T-cell (primary cell): ENCODE measurements around the gene SYCE1L. TPM values are rescaled to one million over a fixed set of nuclear protein-coding genes. Genes with fewer than 3 reads are reported as not detected.
A peak's percentile ranks its signal among the peaks of the same experiment; 100 is the strongest.

Experiments
- ATAC-seq, 4 experiments: fragments of 200-7000 bp in 3 of 4; fragments of 150-1000 bp in 1 of 4; cut with Tn5 transposase; replicated peaks in 1 of 4; 1 replicate in 3 of 4; 2 replicates in 1 of 4; pipeline ENCODE4 v1.10.0; 2021; ENCODE audit warnings: moderate library complexity in 3 of 4, mild to moderate bottlenecking in 2 of 4, moderate number of reproducible peaks in 1 of 4
- CTCF ChIA-PET, 2 donors: fragments of 300-600 bp; sonication (Branson Sonifier 250); formaldehyde crosslinking; loops; one replicate each; lab custom pipeline; 2022; ENCODE audit warnings: antibody characterized with exemption in 2 of 2; lab: Charles Lee
- POLR2A ChIA-PET, 2 donors: fragments of 300-600 bp; sonication (Branson Sonifier 250); formaldehyde crosslinking; loops; one replicate each; lab custom pipeline; 2022; ENCODE audit warnings: antibody characterized with exemption in 2 of 2; lab: Charles Lee
- DNase-seq, 35 experiments: peaks; one replicate each; pipeline versions ENCODE4 v3.0.0 to v3.0.0-alpha.2; 2013 to 2023
- H3K27ac ChIP-seq: one replicate; pipeline ENCODE4 v1.5.1; 2013; ENCODE audit warnings: low read length
- H3K27me3 ChIP-seq, 2 experiments: replicated peaks in 1 of 2; 1 replicate in 1 of 2; 2 replicates in 1 of 2; pipeline versions ENCODE4 v1.6.1 to v1.7.0; 2013; ENCODE audit warnings: low read length in 1 of 2, mixed read lengths in 1 of 2; ENCODE audit not compliant: control insufficient read depth in 2 of 2, insufficient read depth in 2 of 2; ENCODE audit errors: extremely low read depth in 1 of 2
- H3K36me3 ChIP-seq, 2 donors: 1 replicate in 1 of 2; 2 replicates in 1 of 2; pipeline versions ENCODE4 v1.6.1 to v1.7.0; 2013; ENCODE audit warnings: low read length in 1 of 2; ENCODE audit not compliant: control insufficient read depth in 2 of 2, insufficient read depth in 1 of 2; ENCODE audit errors: extremely low read depth in 1 of 2
- H3K4me1 ChIP-seq, 2 experiments: 1 replicate in 1 of 2; 2 replicates in 1 of 2; pipeline versions ENCODE4 v1.6.1 to v1.7.0; 2013; ENCODE audit warnings: low read length in 2 of 2, mixed read lengths in 1 of 2; ENCODE audit not compliant: insufficient read depth in 2 of 2, control insufficient read depth in 1 of 2; ENCODE audit errors: extremely low read depth in 1 of 2
- H3K4me3 ChIP-seq, 2 donors: 1 replicate in 1 of 2; 2 replicates in 1 of 2; pipeline versions ENCODE4 v1.5.1 to v1.7.0; 2013; ENCODE audit warnings: mild to moderate bottlenecking in 2 of 2, low read length in 1 of 2, moderate library complexity in 1 of 2; ENCODE audit not compliant: control insufficient read depth in 1 of 2; ENCODE audit errors: extremely low read depth in 1 of 2
- H3K9me3 ChIP-seq: 2 replicates; pipeline ENCODE4 v1.7.0; 2013
- H3K27ac Mint-ChIP-seq, 2 donors: one replicate each; pipeline ENCODE4 v1.8.0; 2020 to 2021; ENCODE audit warnings: mild to moderate bottlenecking in 2 of 2, mixed read lengths in 2 of 2
- H3K27me3 Mint-ChIP-seq, 2 donors: one replicate each; pipeline ENCODE4 v1.8.0; 2021 to 2022; ENCODE audit warnings: mixed read lengths in 2 of 2
- H3K36me3 Mint-ChIP-seq: one replicate; pipeline ENCODE4 v1.8.0; 2021; ENCODE audit warnings: mixed read lengths
- H3K4me1 Mint-ChIP-seq, 3 donors: one replicate each; pipeline ENCODE4 v1.8.0; 2020 to 2022; ENCODE audit warnings: mixed read lengths in 3 of 3, mild to moderate bottlenecking in 1 of 3
- H3K4me3 Mint-ChIP-seq, 3 donors: one replicate each; pipeline ENCODE4 v1.8.0; 2020 to 2022; ENCODE audit warnings: mild to moderate bottlenecking in 3 of 3, mixed read lengths in 3 of 3, moderate library complexity in 3 of 3
- H3K9me3 Mint-ChIP-seq, 3 donors: one replicate each; pipeline ENCODE4 v1.8.0; 2020 to 2022; ENCODE audit warnings: mixed read lengths in 3 of 3
- WGBS: methylation state at CpG from one replicate; pipeline ENCODE4 v1.1.5; 2013; ENCODE audit warnings: missing lambda C conversion rate; ENCODE audit not compliant: insufficient coverage; 5-methylcytosine and 5-hydroxymethylcytosine counted together
- total RNA-seq, 35 experiments: library from RNA in 6 of 35; stranded (reverse) in 6 of 35; fragments of 120-200 nt in 1 of 35; gene quantifications; one replicate each; pipeline versions ENCODE4 v1.2.1 to v1.2.4 and lab custom pipeline; 2013 to 2026

The SYCE1L gene
- total RNA-seq, 5 donors from 2014 or later (not counting 1 experiment from before 2014, with no cell fraction given), result 4.0 to 18.0 (median 16.7) TPM

- ATAC-seq (no peak), DNase-seq (no peak)
- ChIA-PET CTCF (interaction anchor here in 1 of 2 donors (0.8 kb wide), 1 partner anchor 42 kb away, joined by 3 read pairs; no protein-coding TSS in a partner anchor), POLR2A (no interaction called here)
- Mint-ChIP-seq H3K4me1 (peaks cover 42 to 45% (median 44%) of the 10 kb centered on the region in 3 donors), H3K27ac (no peak overlapping the region), H3K27me3 (no peaks in the 10 kb centered on the region), H3K4me3 (peak overlapping the region in 2 of 3 donors; percentile 41 to 95), H3K36me3 (peaks cover 58% of the 10 kb centered on the region), H3K9me3 (no peaks in the 10 kb centered on the region)
- peaks cover 8 to 40% of the 10 kb centered on the region in 2 experiments for H3K4me1 ChIP-seq
- WGBS, result 96% methylated on average over 42 of the region's 48 CpGs
- peaks cover 18 to 62% of the 10 kb centered on the region in 2 donors for H3K36me3 ChIP-seq
- no peaks in the 10 kb centered on the region for H3K9me3 ChIP-seq
- H3K27ac ChIP-seq, result no peak overlapping the region
- no peaks in the 10 kb centered on the region for H3K27me3 ChIP-seq
- H3K4me3 ChIP-seq, result no peak overlapping the region
Measured at GRCh38 chr16:77194295-77195231, 4.6 kb upstream of the SYCE1L start.

GRCh38 chr16:77195411-77195810 lies 3.8 kb upstream of the SYCE1L start:
- peaks cover 42 to 44% (median 44%) of the 10 kb centered on the region in 3 donors for H3K4me1 Mint-ChIP-seq
- ChIA-PET CTCF (no interaction called here), POLR2A (no interaction called here)
- H3K36me3 Mint-ChIP-seq, result peaks cover 58% of the 10 kb centered on the region
- WGBS, result no CpG with 5 or more reads among the region's 8 CpGs
- H3K36me3 ChIP-seq, result peaks cover 18 to 64% of the 10 kb centered on the region in 2 donors
- no peak overlapping the region for H3K27ac ChIP-seq
- no peak overlapping the region for H3K27ac Mint-ChIP-seq
- no peaks in the 10 kb centered on the region for H3K27me3 ChIP-seq
- peaks cover 8 to 34% of the 10 kb centered on the region in 2 experiments for H3K4me1 ChIP-seq
- H3K4me3 ChIP-seq, result no peak overlapping the region
- H3K27me3 Mint-ChIP-seq, result no peaks in the 10 kb centered on the region
- no peaks in the 10 kb centered on the region for H3K9me3 ChIP-seq
- ATAC-seq (no peak), DNase-seq (no peak)
- H3K9me3 Mint-ChIP-seq, result no peaks in the 10 kb centered on the region
- H3K4me3 Mint-ChIP-seq, result no peak overlapping the region

GRCh38 chr16:77197747-77198146 lies 1.5 kb upstream of the SYCE1L start:
- Histone ChIP-seq H3K9me3 (no peaks in the 10 kb centered on the region), H3K4me3 (no peak overlapping the region), H3K27me3 (no peaks in the 10 kb centered on the region), H3K36me3 (peaks cover 18 to 71% of the 10 kb centered on the region in 2 donors), H3K27ac (no peak overlapping the region), H3K4me1 (peaks cover 0 to 19% of the 10 kb centered on the region in 2 experiments)
- H3K9me3 Mint-ChIP-seq, result no peaks in the 10 kb centered on the region
- ChIA-PET CTCF (interaction anchor here in 1 of 2 donors (0.5 to 0.7 kb wide), 2 partner anchors 373 to 1680 kb away, joined by 3 read pairs; no protein-coding TSS in a partner anchor), POLR2A (no interaction called here)
- H3K36me3 Mint-ChIP-seq, result peaks cover 49% of the 10 kb centered on the region
- no CpG with 5 or more reads among the region's 2 CpGs for WGBS
- no peaks in the 10 kb centered on the region for H3K27me3 Mint-ChIP-seq
- ATAC-seq (no peak), DNase-seq (no peak)
- H3K27ac Mint-ChIP-seq, result no peak overlapping the region
- no peak overlapping the region for H3K4me3 Mint-ChIP-seq
- peaks cover 24 to 34% (median 24%) of the 10 kb centered on the region in 3 donors for H3K4me1 Mint-ChIP-seq

- no peak overlapping the region for H3K27ac Mint-ChIP-seq
- POLR2A ChIA-PET, result no interaction called here
Measured at GRCh38 chr16:77206533-77206932, 7.3 kb downstream of the SYCE1L start.

GRCh38 chr16:77207030-77207429 lies 7.8 kb downstream of the SYCE1L start:
- DNase-seq, result no peak
- ATAC-seq, result no peak
- Mint-ChIP-seq H3K4me3 (no peak overlapping the region), H3K4me1 (peaks cover 6 to 8% (median 7%) of the 10 kb centered on the region in 3 donors), H3K27me3 (no peaks in the 10 kb centered on the region), H3K36me3 (no peaks in the 10 kb centered on the region), H3K9me3 (no peaks in the 10 kb centered on the region), H3K27ac (no peak overlapping the region)
- Histone ChIP-seq H3K27me3 (no peaks in the 10 kb centered on the region), H3K27ac (no peak overlapping the region), H3K9me3 (no peaks in the 10 kb centered on the region), H3K4me1 (peaks cover 0 to 5% of the 10 kb centered on the region in 2 experiments), H3K4me3 (no peak overlapping the region), H3K36me3 (no peaks in the 10 kb centered on the region)
- ChIA-PET POLR2A (no interaction called here), CTCF (interaction anchor here in 1 of 2 donors (0.6 kb wide), 1 partner anchor 1742 kb away, joined by 3 read pairs; no protein-coding TSS in a partner anchor)
- 100% methylated on average over 2 of the region's 5 CpGs for WGBS

More at GRCh38 chr16:77206533-77206932, 7.3 kb downstream of the SYCE1L start:
- Mint-ChIP-seq H3K36me3 (no peaks in the 10 kb centered on the region), H3K9me3 (no peaks in the 10 kb centered on the region), H3K27me3 (no peaks in the 10 kb centered on the region), H3K4me3 (no peak overlapping the region), H3K4me1 (peaks cover 2 to 3% (median 3%) of the 10 kb centered on the region in 3 donors)
- DNase-seq (no peak), ATAC-seq (no peak)
- Histone ChIP-seq H3K4me1 (peaks cover 0 to under 1% of the 10 kb centered on the region in 2 experiments), H3K9me3 (no peaks in the 10 kb centered on the region), H3K27me3 (no peaks in the 10 kb centered on the region), H3K27ac (no peak overlapping the region), H3K36me3 (no peaks in the 10 kb centered on the region), H3K4me3 (no peak overlapping the region)
- CTCF ChIA-PET, result interaction anchor here in 1 of 2 donors (0.6 to 0.7 kb wide), 2 partner anchors 24 to 1741 kb away, joined by 3 read pairs; no protein-coding TSS in a partner anchor
- 100% methylated on average over 1 of the region's 2 CpGs for WGBS

GRCh38 chr16:77208382-77208781 lies 9.2 kb downstream of the SYCE1L start:
- Mint-ChIP-seq H3K27me3 (no peaks in the 10 kb centered on the region), H3K36me3 (no peaks in the 10 kb centered on the region), H3K27ac (no peak overlapping the region), H3K9me3 (no peaks in the 10 kb centered on the region), H3K4me1 (peaks cover 10% of the 10 kb centered on the region in 3 donors), H3K4me3 (no peak overlapping the region)
- no peaks in the 10 kb centered on the region for H3K9me3 ChIP-seq
- no peak overlapping the region for H3K4me3 ChIP-seq
- WGBS, result no CpG with 5 or more reads among the region's 3 CpGs
- ATAC-seq (no peak), DNase-seq (no peak)
- H3K27ac ChIP-seq, result no peak overlapping the region
- ChIA-PET CTCF (interaction anchor here (1.0 to 1.3 kb wide), 2 partner anchors 29 to 38 kb away, joined by 3 to 4 read pairs; no protein-coding TSS in a partner anchor), POLR2A (no interaction called here)
- no peaks in the 10 kb centered on the region for H3K27me3 ChIP-seq
- H3K36me3 ChIP-seq, result no peaks in the 10 kb centered on the region
- H3K4me1 ChIP-seq, result peaks cover 0 to 11% of the 10 kb centered on the region in 2 experiments
